Measurements from ENCODE around the gene WAPL.
A peak's percentile ranks its signal among the peaks of the same experiment; 100 is the strongest.
"Not testable (repeated sequence)": the region's sequence is repeated elsewhere in the genome, so short reads cannot be mapped to it uniquely, and the experiment has no call there.

The WAPL gene

DNA sequence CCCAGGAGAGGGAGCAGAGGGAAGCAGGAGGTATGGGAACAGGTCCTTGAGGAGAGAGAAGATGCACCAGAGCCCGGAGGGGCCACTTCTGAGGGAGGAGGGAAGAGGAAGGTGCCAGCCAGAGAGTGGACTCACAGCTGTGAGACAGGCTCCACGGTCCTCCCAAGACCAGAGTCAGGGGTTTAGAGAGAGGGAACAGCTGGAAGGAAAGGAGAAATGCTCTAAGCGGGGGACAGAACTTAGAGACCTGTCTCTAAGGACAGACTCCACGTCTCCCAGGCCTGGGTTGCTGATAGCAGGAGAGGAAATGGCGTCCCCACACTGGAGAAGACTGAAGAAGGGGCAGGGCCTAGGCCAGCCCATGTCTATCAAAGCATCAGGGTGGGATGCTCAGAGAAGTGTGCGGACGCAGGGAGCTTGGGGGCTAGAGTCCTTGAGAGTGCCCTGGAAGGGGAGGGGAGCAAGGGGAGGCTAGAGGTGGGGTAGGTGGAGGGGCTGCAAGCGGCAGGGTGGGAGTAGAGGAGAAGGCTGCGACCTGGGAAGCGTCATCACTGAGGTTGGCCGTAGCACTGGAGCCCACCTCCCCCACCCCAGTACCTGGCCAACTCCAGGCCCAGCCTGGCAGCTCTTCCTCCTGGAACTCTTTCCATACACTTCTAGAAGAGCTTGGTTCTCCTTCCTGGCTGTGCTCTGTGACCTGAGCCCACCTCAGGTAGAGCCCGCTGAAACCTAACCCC is 129.4 kb downstream of the WAPL start:
- no peak for DNase-seq (ENCODE audit: low read depth, low spot score)
- in situ Hi-C loops (cut with HindIII; ENCODE audit: low sequenced_read_pairs) = no loop called here
- H3K4me3 ChIP-seq (ENCODE audit: low read depth, low read length) = no peak overlapping the region
- TF ChIP-seq CTCF (IDR thresholded peaks at IDR 0.05; ENCODE audit: low read depth, low read length) = no peak

- no peak for TF ChIP-seq CTCF (IDR thresholded peaks at IDR 0.05; ENCODE audit: low read depth, low read length)
- H3K4me3 ChIP-seq (ENCODE audit: low read depth, low read length) = no peak overlapping the region
- in situ Hi-C loops (cut with HindIII; ENCODE audit: low sequenced_read_pairs) = no loop called here
- DNase-seq (ENCODE audit: low read depth, low spot score) = no peak
Measured at GRCh38 chr10:86391236-86391840, 130.3 kb downstream of the WAPL start.

DNA sequence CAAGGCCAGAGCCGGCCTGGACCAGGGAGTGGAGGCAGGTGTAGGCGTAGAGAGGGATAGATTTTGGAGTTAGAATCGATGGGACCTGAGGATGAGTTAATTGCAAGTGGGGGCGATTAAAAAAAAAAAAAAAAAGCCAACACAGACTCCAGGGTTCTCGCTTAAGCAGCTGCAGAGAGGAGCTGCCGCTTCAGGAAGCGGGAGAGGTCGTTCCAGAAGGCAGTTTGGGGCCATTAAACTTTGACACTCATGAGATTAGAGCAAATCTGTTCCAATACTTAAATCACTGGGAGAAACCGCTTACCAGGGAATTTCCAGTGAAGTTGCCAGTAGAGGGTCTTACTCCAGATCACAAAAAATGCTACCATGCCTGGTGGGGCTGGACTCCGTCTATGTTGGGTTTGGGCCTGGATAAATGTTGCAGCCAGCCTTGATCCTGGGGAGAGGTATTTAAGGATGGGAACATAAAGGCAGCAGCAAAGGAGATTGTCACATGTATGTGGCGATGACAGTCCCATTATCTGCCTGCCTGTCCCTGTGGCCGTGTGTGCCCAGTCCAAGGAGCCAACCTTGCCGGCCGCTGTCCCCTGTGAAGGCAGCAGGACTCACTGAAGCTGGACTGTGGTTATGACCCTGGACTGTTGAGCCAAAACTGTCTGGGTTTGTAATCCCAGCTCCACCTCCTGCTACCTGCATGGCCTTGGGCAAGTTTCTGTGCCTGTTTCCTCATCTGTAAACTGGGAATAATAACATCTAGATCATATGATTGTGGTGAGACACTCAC is 131.1 kb downstream of the WAPL start:
- no peak for TF ChIP-seq CTCF (IDR thresholded peaks at IDR 0.05; ENCODE audit: low read depth, low read length)
- no peak overlapping the region for H3K4me3 ChIP-seq (ENCODE audit: low read depth, low read length)
- no peak for DNase-seq (ENCODE audit: low read depth, low spot score)
- in situ Hi-C loops (cut with HindIII; ENCODE audit: low sequenced_read_pairs) = no loop called here

GRCh38 chr10:86389441-86390193 is 132.0 kb downstream of the WAPL start:
- H3K4me3 ChIP-seq (ENCODE audit: low read depth, low read length) = peak overlapping the region; percentile 25
- peak; percentile 1 for TF ChIP-seq CTCF (IDR thresholded peaks at IDR 0.05; ENCODE audit: low read depth, low read length)
- DNase-seq (ENCODE audit: low read depth, low spot score) = no peak
- in situ Hi-C loops (cut with HindIII; ENCODE audit: low sequenced_read_pairs) = no loop called here

- DNase-seq (ENCODE audit: low read depth, low spot score); in situ Hi-C loops (cut with HindIII; ENCODE audit: low sequenced_read_pairs): not testable (repeated sequence)
Measured at GRCh38 chr10:86389109-86389440, 132.5 kb downstream of the WAPL start.

GRCh38 chr10:86388119-86388704 is 133.4 kb downstream of the WAPL start:
- in situ Hi-C loops (cut with HindIII; ENCODE audit: low sequenced_read_pairs) = no loop called here
- no peak for TF ChIP-seq CTCF (IDR thresholded peaks at IDR 0.05; ENCODE audit: low read depth, low read length)
- DNase-seq (ENCODE audit: low read depth, low spot score) = no peak
- H3K4me3 ChIP-seq (ENCODE audit: low read depth, low read length) = no peak overlapping the region

More at GRCh38 chr10:86389109-86389440, 132.5 kb downstream of the WAPL start:
- peak overlapping the region; percentile 25 for H3K4me3 ChIP-seq (ENCODE audit: low read depth, low read length)

Data from astrocyte of the spinal cord (primary cell).